ENCODE results near the gene RETSAT. TPM values are rescaled to one million over a fixed set of nuclear protein-coding genes. Genes with fewer than 3 reads are reported as not detected.

The RETSAT gene
- total and polyA plus RNA-seq, 2 of the 13 experiments (the other 11 are each of a cell fraction or from before 2014, with no cell fraction given): 46.7 to 61.0 TPM

DNA sequence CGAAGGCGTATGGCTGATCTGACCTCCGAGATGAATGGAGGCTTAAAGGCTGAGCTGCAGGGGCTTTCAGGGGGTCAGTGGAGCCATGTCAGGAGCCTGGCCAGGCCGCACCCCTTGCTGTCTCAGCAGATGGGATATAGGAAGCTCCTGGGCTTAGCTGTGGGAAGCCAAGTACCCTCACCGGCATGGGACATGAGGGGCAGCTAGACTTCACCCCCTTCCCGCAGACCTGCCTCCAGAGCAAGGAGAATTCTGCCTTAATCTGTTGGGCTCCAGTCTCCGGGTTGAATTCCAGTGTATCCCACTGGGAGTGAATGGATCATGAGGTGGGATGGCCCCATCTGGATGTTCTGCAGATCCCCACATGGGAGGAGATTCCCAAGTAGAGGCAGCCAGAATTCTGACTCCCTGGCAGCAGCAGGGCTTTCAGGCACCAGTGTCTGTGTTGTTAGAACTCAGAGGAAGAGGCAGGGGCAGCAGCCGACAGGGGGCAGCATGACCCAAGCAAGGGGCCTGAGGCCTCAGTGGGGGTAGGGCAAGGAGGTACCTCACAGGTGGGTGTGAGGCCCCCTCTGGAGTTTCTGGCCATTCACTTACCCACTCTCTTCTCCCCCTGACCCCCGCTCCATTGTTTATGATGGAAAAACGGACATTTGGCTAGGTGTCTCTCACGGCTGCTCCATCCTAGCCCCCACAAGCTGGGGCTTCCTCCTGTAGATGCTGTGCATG, 36.8 kb upstream of the RETSAT start:
- no peaks in the 10 kb centered on the region for H3K9me3 ChIP-seq (ENCODE audit: low read length)
- ChIA-PET POLR2A (interaction anchor here (0.7 to 1.0 kb wide), 4 partner anchors 29 to 204 kb away, joined by 3 to 4 read pairs (median 3); partner anchors contain the start of genes MAT2A and RNF181), CTCF (ENCODE audit: low intra/inter-chr PET ratio, low total read pairs) (interaction anchor here (0.7 to 2.2 kb wide), 2 partner anchors 30 to 161 kb away, joined by 4 to 41 read pairs; no protein-coding TSS in a partner anchor)
- peaks cover 2 to 9% of the 10 kb centered on the region in 2 experiments; a peak in 2 of 5 replicates for H3K36me3 ChIP-seq (replicated peaks in 1 of 2; ENCODE audit: control insufficient read depth in 1 of 2, insufficient read depth in 2 of 2, low read length in 2 of 2)
- in situ Hi-C loops (cut with HindIII; ENCODE audit: extremely low pct_ligation_motif_present, low pct_unique_long_range_greater_than_20kb): loop anchor here (5.0 kb wide), 1 partner anchor 161 kb away; no protein-coding TSS in a partner anchor
- no peaks in the 10 kb centered on the region for H4K20me1 ChIP-seq (ENCODE audit: insufficient read depth, low read length)
- intact Hi-C loops (cut with micrococcal nuclease; ENCODE audit: unreplicated experiment): loop anchor here (1.0 to 2.0 kb wide), 3 partner anchors 14 to 161 kb away; no protein-coding TSS in a partner anchor
- ATAC-seq (peak; percentile 92), FAIRE-seq (peak; percentile 89), DNase-seq (ENCODE audit: low spot score) (peak; percentile 59)
- no TSS peak for BruUV-seq (replicated peaks)
- H3K27ac ChIP-seq (ENCODE audit: extremely low read length, insufficient read depth, low read length): no peak overlapping the region
- H3K4me1 ChIP-seq (ENCODE audit: insufficient read depth, low read length): no peaks in the 10 kb centered on the region
- WGBS (ENCODE audit: low lambda C conversion rate): 79% methylated on average over 11 of the region's 11 CpGs
- H3K9ac ChIP-seq (ENCODE audit: insufficient read depth, low read depth, low read length): no peak overlapping the region
- no peak overlapping the region for H3K4me2 ChIP-seq (ENCODE audit: low read depth, low read length)
- H2AFZ ChIP-seq (ENCODE audit: low read length): no peak overlapping the region
- no peaks in the 10 kb centered on the region for H3K79me2 ChIP-seq (ENCODE audit: insufficient read depth, low read length)
- H3K27me3 ChIP-seq (ENCODE audit: control insufficient read depth in 1 of 2, insufficient read depth in 2 of 2, low read length in 2 of 2): no peaks in the 10 kb centered on the region
- no peak overlapping the region for H3K4me3 ChIP-seq (replicated peaks in 1 of 3; ENCODE audit: insufficient read depth in 1 of 3, low read depth in 2 of 3, low read length in 3 of 3)
- TF ChIP-seq, protein P1, sequence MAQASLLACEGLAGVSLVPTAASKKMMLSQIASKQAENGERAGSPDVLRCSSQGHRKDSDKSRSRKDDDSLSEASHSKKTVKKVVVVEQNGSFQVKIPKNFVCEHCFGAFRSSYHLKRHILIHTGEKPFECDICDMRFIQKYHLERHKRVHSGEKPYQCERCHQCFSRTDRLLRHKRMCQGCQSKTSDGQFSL (CRISPR knock-in tag; IDR thresholded peaks at IDR 0.05): 0 out of 2 replicates have a peak, but pooled peaks have one; percentile 41
- TF ChIP-seq ZNF234 (CRISPR knock-in tag; conservative IDR thresholded peaks at IDR 0.05) (no peak), SALL1 (CRISPR knock-in tag; IDR thresholded peaks at IDR 0.05) (peak; percentile 79; the same call in 1 of the 2 replicates), POLR2A (IDR thresholded peaks at IDR 0.05; ENCODE audit: insufficient read depth in 1 of 2, low read depth in 2 of 2, low read length in 2 of 2) (no peak), ZNF205 (CRISPR knock-in tag; IDR thresholded peaks at IDR 0.05) (0 out of 2 replicates have a peak, but pooled peaks have one; percentile 58), HDAC6 (IDR thresholded peaks at IDR 0.05; ENCODE audit: low read depth, low read length) (no peak), KAT8 (CRISPR knock-in tag; IDR thresholded peaks at IDR 0.05) (no peak), CCDC6 (CRISPR knock-in tag; IDR thresholded peaks at IDR 0.05) (peak; percentile 53; the same call in 1 of the 2 replicates), FOXC1 (CRISPR knock-in tag; IDR thresholded peaks at IDR 0.05; ENCODE audit: borderline replicate concordance) (0 out of 2 replicates have a peak, but pooled peaks have one; percentile 43), GLI4 (CRISPR knock-in tag; IDR thresholded peaks at IDR 0.05; ENCODE audit: borderline replicate concordance) (no peak), ZNF235 (CRISPR knock-in tag; IDR thresholded peaks at IDR 0.05; ENCODE audit: borderline replicate concordance) (no peak), ZNF780A (CRISPR knock-in tag; IDR thresholded peaks at IDR 0.05) (no peak), SAP130 (CRISPR knock-in tag; IDR thresholded peaks at IDR 0.05; ENCODE audit: low read depth) (peak; percentile 42), NFIB (CRISPR knock-in tag; IDR thresholded peaks at IDR 0.05; ENCODE audit: borderline replicate concordance) (no peak)
- TF ChIP-seq, protein P2, sequence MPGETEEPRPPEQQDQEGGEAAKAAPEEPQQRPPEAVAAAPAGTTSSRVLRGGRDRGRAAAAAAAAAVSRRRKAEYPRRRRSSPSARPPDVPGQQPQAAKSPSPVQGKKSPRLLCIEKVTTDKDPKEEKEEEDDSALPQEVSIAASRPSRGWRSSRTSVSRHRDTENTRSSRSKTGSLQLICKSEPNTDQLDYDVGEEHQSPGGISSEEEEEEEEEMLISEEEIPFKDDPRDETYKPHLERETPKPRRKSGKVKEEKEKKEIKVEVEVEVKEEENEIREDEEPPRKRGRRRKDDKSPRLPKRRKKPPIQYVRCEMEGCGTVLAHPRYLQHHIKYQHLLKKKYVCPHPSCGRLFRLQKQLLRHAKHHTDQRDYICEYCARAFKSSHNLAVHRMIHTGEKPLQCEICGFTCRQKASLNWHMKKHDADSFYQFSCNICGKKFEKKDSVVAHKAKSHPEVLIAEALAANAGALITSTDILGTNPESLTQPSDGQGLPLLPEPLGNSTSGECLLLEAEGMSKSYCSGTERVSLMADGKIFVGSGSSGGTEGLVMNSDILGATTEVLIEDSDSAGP (CRISPR knock-in tag; IDR thresholded peaks at IDR 0.05; ENCODE audit: borderline replicate concordance): peak; percentile 70; the same call in 1 of the 2 replicates
- TF ChIP-seq, protein P3, sequence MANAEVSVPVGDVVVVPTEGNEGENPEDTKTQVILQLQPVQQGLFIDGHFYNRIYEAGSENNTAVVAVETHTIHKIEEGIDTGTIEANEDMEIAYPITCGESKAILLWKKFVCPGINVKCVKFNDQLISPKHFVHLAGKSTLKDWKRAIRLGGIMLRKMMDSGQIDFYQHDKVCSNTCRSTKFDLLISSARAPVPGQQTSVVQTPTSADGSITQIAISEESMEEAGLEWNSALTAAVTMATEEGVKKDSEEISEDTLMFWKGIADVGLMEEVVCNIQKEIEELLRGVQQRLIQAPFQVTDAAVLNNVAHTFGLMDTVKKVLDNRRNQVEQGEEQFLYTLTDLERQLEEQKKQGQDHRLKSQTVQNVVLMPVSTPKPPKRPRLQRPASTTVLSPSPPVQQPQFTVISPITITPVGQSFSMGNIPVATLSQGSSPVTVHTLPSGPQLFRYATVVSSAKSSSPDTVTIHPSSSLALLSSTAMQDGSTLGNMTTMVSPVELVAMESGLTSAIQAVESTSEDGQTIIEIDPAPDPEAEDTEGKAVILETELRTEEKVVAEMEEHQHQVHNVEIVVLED (CRISPR knock-in tag; IDR thresholded peaks at IDR 0.05; ENCODE audit: borderline replicate concordance): peak; percentile 31; the same call in 1 of the 2 replicates
- TF ChIP-seq, protein P4, sequence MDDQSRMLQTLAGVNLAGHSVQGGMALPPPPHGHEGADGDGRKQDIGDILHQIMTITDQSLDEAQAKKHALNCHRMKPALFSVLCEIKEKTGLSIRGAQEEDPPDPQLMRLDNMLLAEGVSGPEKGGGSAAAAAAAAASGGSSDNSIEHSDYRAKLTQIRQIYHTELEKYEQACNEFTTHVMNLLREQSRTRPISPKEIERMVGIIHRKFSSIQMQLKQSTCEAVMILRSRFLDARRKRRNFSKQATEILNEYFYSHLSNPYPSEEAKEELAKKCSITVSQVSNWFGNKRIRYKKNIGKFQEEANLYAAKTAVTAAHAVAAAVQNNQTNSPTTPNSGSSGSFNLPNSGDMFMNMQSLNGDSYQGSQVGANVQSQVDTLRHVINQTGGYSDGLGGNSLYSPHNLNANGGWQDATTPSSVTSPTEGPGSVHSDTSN (CRISPR knock-in tag; IDR thresholded peaks at IDR 0.05; ENCODE audit: borderline replicate concordance): no peak

Data from HepG2 (cell line).